HCT116 (cell line): ENCODE data around the gene FANCD2OS. TPM values are rescaled to one million over a fixed set of nuclear protein-coding genes. Genes with fewer than 3 reads are reported as not detected.

Source experiments
- ATAC-seq: fragments of 200-7000 bp; cut with Tn5 transposase; 2 replicates; pipeline ENCODE4 v1.9.1; 2020; ENCODE audit warnings: mild to moderate bottlenecking, moderate library complexity
- BruUV-seq: library from RNA; stranded (reverse); fragments of 400-500 nt; replicated peaks from 2 replicates; lab custom pipeline; 2021; lab: Mats Ljungman, UMichigan
- CTCF ChIA-PET: fragments of 300-600 bp; sonication (Branson Sonifier 250); formaldehyde crosslinking; loops from one replicate; lab custom pipeline; 2021; ENCODE audit warnings: antibody characterized with exemption; lab: Charles Lee
- POLR2A ChIA-PET: fragments of 300-600, 350-600 bp; sonication (Branson Sonifier 250); formaldehyde crosslinking; loops from one replicate; lab custom pipeline; 2021; ENCODE audit warnings: antibody characterized with exemption; lab: Charles Lee
- RAD21 ChIA-PET, 2 experiments: fragments of 300-600 bp; sonication (Branson Sonifier 250); formaldehyde crosslinking; loops; one replicate each; lab custom pipeline; 2023; ENCODE audit warnings: low total read pairs in 2 of 2; ENCODE audit not compliant: uncharacterized antibody in 2 of 2, unreplicated experiment in 2 of 2, low non-redundant PET in 1 of 2; lab: Charles Lee
- DNase-seq: peaks from one replicate; pipeline ENCODE4 v3.0.0-alpha.2; 2010; ENCODE audit warnings: low read depth, low spot score
- H2AFZ ChIP-seq: fragments of 200-600 bp; shearing (Covaris generic), sonication (generic); 2 replicates; pipeline ENCODE4 v1.6.1; 2017; ENCODE audit warnings: low read depth, mixed run types, mixed read lengths, antibody characterized with exemption, low read length; ENCODE audit not compliant: poor library complexity, severe bottlenecking
- H3K27ac ChIP-seq: 2 replicates; pipeline ENCODE4 v1.5.1; 2012; ENCODE audit warnings: low read depth, low read length
- H3K27me3 ChIP-seq: fragments of 200-600 bp; sonication (generic); 2 replicates; pipeline ENCODE4 v1.6.1; 2016; ENCODE audit warnings: mixed run types, low read length, mixed read lengths; ENCODE audit not compliant: insufficient read depth
- H3K36me3 ChIP-seq, 2 experiments: fragments of 200-500 bp in 1 of 2; fragments of 200-600 bp in 1 of 2; sonication (Bioruptor generic) in 1 of 2; sonication (generic) in 1 of 2; 2 replicates each; pipeline versions ENCODE4 v1.5.1 to v1.6.1; 2014 to 2016; ENCODE audit warnings: low read length in 2 of 2, inconsistent platforms in 1 of 2, mixed read lengths in 1 of 2, mixed run types in 1 of 2; ENCODE audit not compliant: insufficient read depth in 2 of 2, control insufficient read depth in 1 of 2
- H3K4me1 ChIP-seq, 2 experiments: fragments of 200-600 bp in 1 of 2; sonication (generic) in 1 of 2; 2 replicates each; pipeline versions ENCODE4 v1.5.1 to v1.6.1; 2012 to 2017; ENCODE audit warnings: low read length in 2 of 2, inconsistent platforms in 1 of 2, mild to moderate bottlenecking in 1 of 2, mixed read lengths in 1 of 2, mixed run types in 1 of 2, moderate library complexity in 1 of 2; ENCODE audit not compliant: insufficient read depth in 2 of 2, control insufficient read depth in 1 of 2
- H3K4me2 ChIP-seq: fragments of 200-600 bp; sonication (generic); 2 replicates; pipeline ENCODE4 v1.6.1; 2017; ENCODE audit warnings: mixed run types, low read length, mixed read lengths
- H3K4me3 ChIP-seq, 2 experiments: fragments of 200-600 bp in 1 of 2; sonication (generic) in 1 of 2; replicated peaks in 1 of 2; 2 replicates each; pipeline ENCODE4 v1.5.1; 2011 to 2016; ENCODE audit warnings: low read length in 2 of 2, control low read depth in 1 of 2, low read depth in 1 of 2, mild to moderate bottlenecking in 1 of 2, mixed read lengths in 1 of 2, mixed run types in 1 of 2
- H3K79me2 ChIP-seq: fragments of 200-600 bp; sonication (generic); 2 replicates; pipeline ENCODE4 v1.6.1; 2017; ENCODE audit warnings: mild to moderate bottlenecking, mixed run types, low read length, moderate library complexity, mixed read lengths; ENCODE audit not compliant: insufficient read depth
- H3K9ac ChIP-seq: fragments of 200-600 bp; sonication (generic); 2 replicates; pipeline ENCODE4 v1.6.1; 2016; ENCODE audit warnings: low read length, mixed read lengths
- H3K9me2 ChIP-seq: fragments of 200-600 bp; sonication (generic), shearing (Covaris generic); 2 replicates; pipeline ENCODE4 v1.6.1; 2017; ENCODE audit warnings: mixed run types, mild to moderate bottlenecking, moderate library complexity; ENCODE audit not compliant: insufficient read depth
- H3K9me3 ChIP-seq, 2 experiments: fragments of 200-500 bp in 1 of 2; fragments of 200-600 bp in 1 of 2; sonication (Bioruptor generic) in 1 of 2; sonication (generic) in 1 of 2; 2 replicates each; pipeline ENCODE4 v1.6.1; 2014 to 2017; ENCODE audit warnings: low read length in 2 of 2, mixed read lengths in 2 of 2, inconsistent platforms in 1 of 2, low read depth in 1 of 2, mild to moderate bottlenecking in 1 of 2, mixed run types in 1 of 2, moderate library complexity in 1 of 2; ENCODE audit not compliant: control insufficient read depth in 1 of 2, insufficient read depth in 1 of 2
- H4K20me1 ChIP-seq: fragments of 200-600 bp; sonication (generic), shearing (Covaris generic); 2 replicates; pipeline ENCODE4 v1.6.1; 2017; ENCODE audit warnings: mixed run types, mild to moderate bottlenecking, moderate library complexity; ENCODE audit not compliant: insufficient read depth
- ATF3 ChIP-seq: IDR thresholded peaks from 2 replicates; pipeline ENCODE4 v1.6.1; 2012
- CBX3 ChIP-seq: IDR thresholded peaks from 2 replicates; pipeline ENCODE4 v1.6.1; 2012; ENCODE audit warnings: low read depth
- CEBPB ChIP-seq: IDR thresholded peaks from 2 replicates; pipeline ENCODE4 v1.6.1; 2012; ENCODE audit warnings: low read depth
- EGR1 ChIP-seq: IDR thresholded peaks from 2 replicates; pipeline ENCODE4 v1.6.1; 2012; ENCODE audit warnings: low read depth
- ELF1 ChIP-seq: IDR thresholded peaks from 2 replicates; pipeline ENCODE4 v1.6.1; 2012; ENCODE audit warnings: low read depth, borderline replicate concordance
- EZH2phosphoT487 ChIP-seq: fragments of 200-600 bp; IDR thresholded peaks from 2 replicates; pipeline ENCODE4 v1.6.1; 2018; ENCODE audit warnings: antibody characterized with exemption, borderline replicate concordance
- JUND ChIP-seq: IDR thresholded peaks from 2 replicates; pipeline ENCODE4 v1.6.1; 2012
- POLR2A ChIP-seq: IDR thresholded peaks from 2 replicates; pipeline ENCODE4 v1.7.0; 2011; ENCODE audit warnings: borderline replicate concordance; ENCODE audit not compliant: insufficient read depth, insufficient read length; ENCODE audit errors: extremely low read depth
- SIN3A ChIP-seq: IDR thresholded peaks from 2 replicates; pipeline ENCODE4 v1.6.1; 2012; ENCODE audit warnings: low read depth
- SRF ChIP-seq: IDR thresholded peaks from 2 replicates; pipeline ENCODE4 v1.6.1; 2012; ENCODE audit warnings: low read depth
- TCF7L2 ChIP-seq: IDR thresholded peaks from 2 replicates; pipeline ENCODE4 v1.7.0; 2011; ENCODE audit warnings: borderline replicate concordance, inconsistent platforms; ENCODE audit not compliant: insufficient read depth, insufficient read length; ENCODE audit errors: extremely low read depth
- YY1 ChIP-seq: IDR thresholded peaks from 2 replicates; pipeline ENCODE4 v1.6.1; 2011; ENCODE audit warnings: low read length, low read depth, moderate library complexity, mild to moderate bottlenecking; ENCODE audit not compliant: insufficient replicate concordance; ENCODE audit errors: extremely low read depth
- ZBTB33 ChIP-seq: IDR thresholded peaks from 2 replicates; pipeline ENCODE4 v1.6.1; 2011; ENCODE audit warnings: mild to moderate bottlenecking, low read length, moderate library complexity; ENCODE audit not compliant: insufficient replicate concordance; ENCODE audit errors: extremely low read depth
- ZFX ChIP-seq: fragments of 450-650 bp; IDR thresholded peaks from 2 replicates; pipeline ENCODE4 v1.6.1; 2017
- ZNF274 ChIP-seq: fragments of 200-500 bp; sonication (Bioruptor generic); IDR thresholded peaks from 2 replicates; pipeline ENCODE4 v1.6.1; 2014; ENCODE audit warnings: mild to moderate bottlenecking, low read depth, low read length, inconsistent platforms
- intact Hi-C: fragments of 100-400 bp; cut with micrococcal nuclease; formaldehyde crosslinking; loops from 2 replicates; pipeline ENCODE4 v1.10.0; 2022
- total RNA-seq: library from RNA; stranded (reverse); gene quantifications from one replicate; pipeline ENCODE4 v1.2.1, GENCODE V29; 2021; ENCODE audit not compliant: unreplicated experiment
- TF ChIP-seq, protein P1 (sequence below), 3 experiments: fragments of 200-600 bp in 1 of 3; sonication (generic) in 1 of 3; IDR thresholded peaks in 2 of 3; conservative IDR thresholded peaks in 1 of 3; 2 replicates each; pipeline ENCODE4 v1.5.1; 2012 to 2017; ENCODE audit warnings: low read depth in 2 of 3, low read length in 2 of 3, antibody characterized with exemption in 1 of 3, borderline replicate concordance in 1 of 3, control low read depth in 1 of 3, mild to moderate bottlenecking in 1 of 3, mixed read lengths in 1 of 3, mixed run types in 1 of 3, moderate library complexity in 1 of 3; ENCODE audit not compliant: insufficient read depth in 1 of 3

FANCD2OS gene
- total RNA-seq, 1 experiment from 2014 or later: not detected

GRCh38 chr3:10142707-10143560 lies 34.9 kb upstream of the FANCD2OS start:
- ChIA-PET CTCF (no interaction called here), RAD21 (no interaction called here)

More at GRCh38 chr3:10142707-10143560, 34.9 kb upstream of the FANCD2OS start:
- Histone ChIP-seq H3K27me3 (no peaks in the 10 kb centered on the region), H2AFZ (no peak overlapping the region), H3K4me1 (peaks cover 4 to 22% of the 10 kb centered on the region in 2 experiments; a peak in 3 of 4 replicates), H3K36me3 (peaks cover 0 to 14% of the 10 kb centered on the region in 2 experiments; a peak in 1 of 4 replicates), H3K27ac (peak overlapping the region; percentile 91), H3K4me2 (peak overlapping the region; percentile 99), H3K9me3 (no peaks in the 10 kb centered on the region), H3K9me2 (no peaks in the 10 kb centered on the region), H3K79me2 (peaks cover 60% of the 10 kb centered on the region)
- DNase-seq: no peak
- intact Hi-C loops: loop anchor here (1.0 kb wide), 1 partner anchor 82 kb away; no protein-coding TSS in a partner anchor
- POLR2A ChIA-PET: no interaction called here
- TF ChIP-seq, protein P1, sequence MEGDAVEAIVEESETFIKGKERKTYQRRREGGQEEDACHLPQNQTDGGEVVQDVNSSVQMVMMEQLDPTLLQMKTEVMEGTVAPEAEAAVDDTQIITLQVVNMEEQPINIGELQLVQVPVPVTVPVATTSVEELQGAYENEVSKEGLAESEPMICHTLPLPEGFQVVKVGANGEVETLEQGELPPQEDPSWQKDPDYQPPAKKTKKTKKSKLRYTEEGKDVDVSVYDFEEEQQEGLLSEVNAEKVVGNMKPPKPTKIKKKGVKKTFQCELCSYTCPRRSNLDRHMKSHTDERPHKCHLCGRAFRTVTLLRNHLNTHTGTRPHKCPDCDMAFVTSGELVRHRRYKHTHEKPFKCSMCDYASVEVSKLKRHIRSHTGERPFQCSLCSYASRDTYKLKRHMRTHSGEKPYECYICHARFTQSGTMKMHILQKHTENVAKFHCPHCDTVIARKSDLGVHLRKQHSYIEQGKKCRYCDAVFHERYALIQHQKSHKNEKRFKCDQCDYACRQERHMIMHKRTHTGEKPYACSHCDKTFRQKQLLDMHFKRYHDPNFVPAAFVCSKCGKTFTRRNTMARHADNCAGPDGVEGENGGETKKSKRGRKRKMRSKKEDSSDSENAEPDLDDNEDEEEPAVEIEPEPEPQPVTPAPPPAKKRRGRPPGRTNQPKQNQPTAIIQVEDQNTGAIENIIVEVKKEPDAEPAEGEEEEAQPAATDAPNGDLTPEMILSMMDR (IDR thresholded peaks at IDR 0.05 in 2 of 3, conservative IDR thresholded peaks at IDR 0.05 in 1 of 3; ENCODE audit: borderline replicate concordance in 1 of 3, insufficient read depth in 1 of 3, low read depth in 2 of 3, low read length in 2 of 3): no peak
- TF ChIP-seq JUND (no peak), CEBPB (no peak; the same call in 1 of the 2 replicates), CBX3 (no peak), ELF1 (no peak), POLR2A (no peak), EGR1 (no peak), YY1 (no peak), TCF7L2 (no peak), ZFX (no peak), SRF (no peak), ZNF274 (no peak), SIN3A (no peak; the same call in 1 of the 2 replicates), ZBTB33 (no peak), EZH2phosphoT487 (no peak), ATF3 (no peak)
- TF ChIP-seq, all 23 proteins: peak for 0
- H3K9ac ChIP-seq: peak overlapping the region; percentile 92
- peak overlapping the region; percentile 92 to 99 for H3K4me3 ChIP-seq
- no TSS peak for BruUV-seq
- H4K20me1 ChIP-seq: peaks cover 3% of the 10 kb centered on the region; the same call in 1 of the 2 replicates
- peak; percentile 6; the same call in 1 of the 2 replicates for ATAC-seq
